Mesendoderm (in vitro differentiated cells): ENCODE data around the gene SLMAP.

Source experiments
- DNase-seq: peaks from one replicate; pipeline ENCODE4 v3.0.0; 2013
- H2AK5ac ChIP-seq: 2 replicates; pipeline ENCODE4 v1.6.1; 2013; ENCODE audit warnings: low read length, inconsistent platforms
- H2BK120ac ChIP-seq: 2 replicates; pipeline ENCODE4 v1.6.1; 2013; ENCODE audit warnings: low read depth, mild to moderate bottlenecking, low read length, moderate library complexity, mixed read lengths
- H2BK15ac ChIP-seq: replicated peaks from 2 replicates; pipeline ENCODE4 v1.6.1; 2013; ENCODE audit warnings: low read depth, mild to moderate bottlenecking, moderate library complexity
- H2BK5ac ChIP-seq: 2 replicates; pipeline ENCODE4 v1.6.1; 2013; ENCODE audit warnings: low read length, inconsistent platforms
- H3K18ac ChIP-seq: 2 replicates; pipeline ENCODE4 v1.6.1; 2013; ENCODE audit warnings: mild to moderate bottlenecking, low read length, mixed read lengths
- H3K23ac ChIP-seq: one replicate; pipeline ENCODE4 v1.6.1; 2013; ENCODE audit warnings: low read length
- H3K27ac ChIP-seq: 2 replicates; pipeline ENCODE4 v1.5.1; 2013; ENCODE audit warnings: low read depth, mild to moderate bottlenecking, inconsistent platforms, low read length, moderate library complexity
- H3K27me3 ChIP-seq: 2 replicates; pipeline ENCODE4 v1.6.1; 2013; ENCODE audit warnings: low read length, control low read depth, mild to moderate bottlenecking, inconsistent platforms; ENCODE audit not compliant: insufficient read depth, poor library complexity
- H3K36me3 ChIP-seq: 2 replicates; pipeline ENCODE4 v1.6.1; 2013; ENCODE audit warnings: low read length, inconsistent platforms; ENCODE audit not compliant: control insufficient read depth, insufficient read depth
- H3K4ac ChIP-seq: one replicate; pipeline ENCODE4 v1.6.1; 2013; ENCODE audit warnings: low read depth, mild to moderate bottlenecking, low read length, moderate library complexity
- H3K4me1 ChIP-seq: 2 replicates; pipeline ENCODE4 v1.6.1; 2013; ENCODE audit warnings: low read depth, low read length, inconsistent platforms; ENCODE audit not compliant: control insufficient read depth
- H3K4me2 ChIP-seq: 2 replicates; pipeline ENCODE4 v1.6.1; 2013; ENCODE audit warnings: low read length
- H3K4me3 ChIP-seq: 2 replicates; pipeline ENCODE4 v1.5.1; 2013; ENCODE audit warnings: mild to moderate bottlenecking, low read length
- H3K56ac ChIP-seq: one replicate; pipeline ENCODE4 v1.6.1; 2013; ENCODE audit warnings: low read length
- H3K79me1 ChIP-seq: 2 replicates; pipeline ENCODE4 v1.6.1; 2013; ENCODE audit warnings: low read length, inconsistent platforms
- H3K79me2 ChIP-seq: 2 replicates; pipeline ENCODE4 v1.6.1; 2013; ENCODE audit warnings: mild to moderate bottlenecking, low read length; ENCODE audit not compliant: control insufficient read depth, insufficient read depth
- H3K9ac ChIP-seq: 2 replicates; pipeline ENCODE4 v1.6.1; 2013; ENCODE audit warnings: low read length, inconsistent platforms
- H4K5ac ChIP-seq: one replicate; pipeline ENCODE4 v1.6.1; 2013; ENCODE audit warnings: low read length
- H4K8ac ChIP-seq: one replicate; pipeline ENCODE4 v1.6.1; 2013; ENCODE audit warnings: low read depth, mild to moderate bottlenecking, control low read depth, low read length, moderate library complexity
- WGBS: extraction: QIAGEN DNeasy Blood & Tissue Kit; methylation state at CpG from one replicate; pipeline ENCODE4 v1.1.7; 2013; ENCODE audit warnings: low lambda C conversion rate, missing lambda C conversion rate; ENCODE audit not compliant: insufficient coverage; ENCODE audit errors: extremely low coverage; 5-methylcytosine and 5-hydroxymethylcytosine counted together

Gene SLMAP

GRCh38 chr3:57816471-57817095 is 60.5 kb downstream of the SLMAP start:
- no peak overlapping the region for H2BK15ac ChIP-seq

GRCh38 chr3:57818772-57819171 is 62.7 kb downstream of the SLMAP start:
- Histone ChIP-seq H3K18ac (no peak overlapping the region), H3K4me3 (no peak overlapping the region), H3K27ac (no peak overlapping the region), H3K9ac (no peak overlapping the region), H2AK5ac (no peak overlapping the region), H3K79me1 (peaks cover 20% of the 10 kb centered on the region), H3K36me3 (no peaks in the 10 kb centered on the region), H2BK120ac (no peak overlapping the region), H3K23ac (no peak overlapping the region), H2BK5ac (no peak overlapping the region), H3K27me3 (no peaks in the 10 kb centered on the region), H4K5ac (no peak overlapping the region), H4K8ac (no peak overlapping the region), H3K4me1 (peaks cover 6% of the 10 kb centered on the region), H3K79me2 (peaks cover 19% of the 10 kb centered on the region), H3K4ac (no peak overlapping the region), H2BK15ac (no peak overlapping the region), H3K56ac (no peak overlapping the region), H3K4me2 (no peak overlapping the region)
- no peak for DNase-seq

More at GRCh38 chr3:57816471-57817095, 60.5 kb downstream of the SLMAP start:
- H3K23ac ChIP-seq: no peak overlapping the region
- H3K9ac ChIP-seq: no peak overlapping the region
- H3K4ac ChIP-seq: no peak overlapping the region
- no peaks in the 10 kb centered on the region for H3K27me3 ChIP-seq
- H4K8ac ChIP-seq: no peak overlapping the region
- H3K79me2 ChIP-seq: peaks cover 16% of the 10 kb centered on the region
- H3K4me3 ChIP-seq: no peak overlapping the region
- H4K5ac ChIP-seq: no peak overlapping the region
- no peaks in the 10 kb centered on the region for H3K36me3 ChIP-seq
- no peak overlapping the region for H3K56ac ChIP-seq
- no peak overlapping the region for H3K18ac ChIP-seq
- H3K79me1 ChIP-seq: peaks cover 16% of the 10 kb centered on the region
- H3K4me2 ChIP-seq: no peak overlapping the region
- no peak overlapping the region for H3K27ac ChIP-seq
- no peak overlapping the region for H2AK5ac ChIP-seq
- no peak overlapping the region for H2BK5ac ChIP-seq
- no peak for DNase-seq
- H3K4me1 ChIP-seq: peaks cover 4% of the 10 kb centered on the region
- H2BK120ac ChIP-seq: no peak overlapping the region

GRCh38 chr3:57820479-57820878 is 64.4 kb downstream of the SLMAP start:
- peaks cover 3% of the 10 kb centered on the region for H3K4me1 ChIP-seq
- no peak overlapping the region for H4K8ac ChIP-seq
- H2BK5ac ChIP-seq: no peak overlapping the region
- H3K4ac ChIP-seq: no peak overlapping the region
- H3K36me3 ChIP-seq: no peaks in the 10 kb centered on the region
- no peak overlapping the region for H2AK5ac ChIP-seq
- no peak overlapping the region for H3K27ac ChIP-seq
- H4K5ac ChIP-seq: no peak overlapping the region
- no CpG with 5 or more reads among the region's 6 CpGs for WGBS
- H3K56ac ChIP-seq: no peak overlapping the region
- peaks cover 12% of the 10 kb centered on the region for H3K79me2 ChIP-seq
- no peak overlapping the region for H3K9ac ChIP-seq
- DNase-seq: peak; percentile 71
- no peak overlapping the region for H3K18ac ChIP-seq
- H3K4me2 ChIP-seq: no peak overlapping the region
- peaks cover 12% of the 10 kb centered on the region for H3K79me1 ChIP-seq
- no peak overlapping the region for H2BK120ac ChIP-seq
- no peak overlapping the region for H3K4me3 ChIP-seq
- no peak overlapping the region for H3K23ac ChIP-seq
- no peaks in the 10 kb centered on the region for H3K27me3 ChIP-seq
- H2BK15ac ChIP-seq: no peak overlapping the region

GRCh38 chr3:57821765-57822164 is 65.7 kb downstream of the SLMAP start:
- Histone ChIP-seq H3K36me3 (no peaks in the 10 kb centered on the region), H2AK5ac (no peak overlapping the region), H2BK15ac (no peak overlapping the region), H4K5ac (no peak overlapping the region), H3K4me3 (no peak overlapping the region), H3K79me1 (peaks cover 18% of the 10 kb centered on the region), H3K4me1 (peaks cover 9% of the 10 kb centered on the region), H3K9ac (no peak overlapping the region), H3K23ac (no peak overlapping the region), H3K27me3 (no peaks in the 10 kb centered on the region), H4K8ac (no peak overlapping the region), H3K27ac (no peak overlapping the region), H2BK5ac (no peak overlapping the region), H3K18ac (no peak overlapping the region), H3K56ac (no peak overlapping the region), H2BK120ac (no peak overlapping the region), H3K4ac (no peak overlapping the region), H3K4me2 (no peak overlapping the region), H3K79me2 (peaks cover 18% of the 10 kb centered on the region)
- no peak for DNase-seq

- no peak overlapping the region for H2AK5ac ChIP-seq
- no peak overlapping the region for H2BK120ac ChIP-seq
- H3K79me1 ChIP-seq: peaks cover 15% of the 10 kb centered on the region
- H3K36me3 ChIP-seq: no peaks in the 10 kb centered on the region
- peak; percentile 51 for DNase-seq
- no peak overlapping the region for H3K56ac ChIP-seq
- no peak overlapping the region for H2BK15ac ChIP-seq
- H4K8ac ChIP-seq: no peak overlapping the region
- H2BK5ac ChIP-seq: no peak overlapping the region
- no peak overlapping the region for H3K9ac ChIP-seq
- H3K79me2 ChIP-seq: peaks cover 16% of the 10 kb centered on the region
- H3K4me3 ChIP-seq: no peak overlapping the region
- H4K5ac ChIP-seq: no peak overlapping the region
- no peaks in the 10 kb centered on the region for H3K27me3 ChIP-seq
- no peak overlapping the region for H3K23ac ChIP-seq
- no peak overlapping the region for H3K4me2 ChIP-seq
- H3K27ac ChIP-seq: no peak overlapping the region
- no peak overlapping the region for H3K18ac ChIP-seq
- no peak overlapping the region for H3K4ac ChIP-seq
- peaks cover 9% of the 10 kb centered on the region for H3K4me1 ChIP-seq
Measured at GRCh38 chr3:57822686-57823085, 66.6 kb downstream of the SLMAP start.

- Histone ChIP-seq H3K4me1 (peaks cover 9% of the 10 kb centered on the region), H4K5ac (no peak overlapping the region), H4K8ac (no peak overlapping the region), H2BK5ac (no peak overlapping the region), H3K79me2 (peaks cover 15% of the 10 kb centered on the region), H3K27ac (no peak overlapping the region), H2AK5ac (no peak overlapping the region), H3K4ac (no peak overlapping the region), H3K23ac (no peak overlapping the region), H3K56ac (no peak overlapping the region), H3K27me3 (no peaks in the 10 kb centered on the region), H2BK120ac (no peak overlapping the region), H3K4me3 (no peak overlapping the region), H3K9ac (no peak overlapping the region), H2BK15ac (no peak overlapping the region), H3K36me3 (no peaks in the 10 kb centered on the region), H3K18ac (no peak overlapping the region), H3K4me2 (no peak overlapping the region), H3K79me1 (peaks cover 11% of the 10 kb centered on the region)
- DNase-seq: no peak
- no CpG with 5 or more reads among the region's 3 CpGs for WGBS
Measured at GRCh38 chr3:57825116-57825515, 69.0 kb downstream of the SLMAP start.
